AG04450 (cell line): Measurements from ENCODE around the gene VPS26B. TPM values are rescaled to one million over a fixed set of nuclear protein-coding genes. Genes with fewer than 3 reads are reported as not detected.

Experiments used
- CTCF ChIA-PET: fragments of 300-600, 350-600 bp; formaldehyde crosslinking; extraction: SDS; loops from one replicate; lab custom pipeline; 2022; ENCODE audit warnings: antibody characterized with exemption, inconsistent platforms; lab: Charles Lee
- POLR2A ChIA-PET: fragments of 350-600 bp; formaldehyde crosslinking; extraction: SDS; loops from one replicate; lab custom pipeline; 2021; ENCODE audit warnings: antibody characterized with exemption, inconsistent platforms; lab: Yijun Ruan, JAX
- DNase-seq: peaks from one replicate; pipeline ENCODE4 v3.0.0-alpha.2; 2011; ENCODE audit warnings: low read depth, low spot score
- H3K27ac ChIP-seq: one replicate; pipeline ENCODE4 v1.5.1; 2012; ENCODE audit warnings: low read depth, low read length, control low read depth
- H3K27me3 ChIP-seq: one replicate; pipeline ENCODE4 v1.6.0; 2012; ENCODE audit warnings: low read length; ENCODE audit not compliant: control insufficient read depth, insufficient read depth
- H3K4me3 ChIP-seq: 2 replicates; pipeline ENCODE4 v1.5.1; 2011; ENCODE audit warnings: mild to moderate bottlenecking, low read depth, low read length, control low read depth
- H3K9me3 ChIP-seq: 2 replicates; pipeline ENCODE4 v1.5.1; 2012; ENCODE audit warnings: low read length; ENCODE audit not compliant: control insufficient read depth, insufficient read depth
- polyA plus RNA-seq: library from polyadenylated mRNA; depleted of rRNA; stranded (reverse); fragments of >200 nt; gene quantifications from 2 replicates; pipeline ENCODE4 v1.2.3, GENCODE V29; 2011
- TF ChIP-seq, protein P1 (sequence below): IDR thresholded peaks from 2 replicates; pipeline ENCODE4 v1.5.1; 2011; ENCODE audit warnings: low read depth, low read length, control low read depth, inconsistent platforms

The VPS26B gene
- polyA plus RNA-seq, 1 experiment, result 49.9 TPM

GRCh38 chr11:134266841-134267251 lies 42.4 kb downstream of the VPS26B start:
- ChIA-PET CTCF (interaction anchor here (1.3 kb wide), 1 partner anchor 339 kb away, joined by 4 read pairs; no protein-coding TSS in a partner anchor), POLR2A (interaction anchor here (1.2 kb wide), 1 partner anchor 43 kb away, joined by 8 read pairs; the partner anchor contains the start of genes NCAPD3 and VPS26B)
- Histone ChIP-seq H3K27me3 (peaks cover 3% of the 10 kb centered on the region), H3K27ac (no peak overlapping the region), H3K4me3 (no peak overlapping the region), H3K9me3 (no peaks in the 10 kb centered on the region)
- TF ChIP-seq, protein P1, sequence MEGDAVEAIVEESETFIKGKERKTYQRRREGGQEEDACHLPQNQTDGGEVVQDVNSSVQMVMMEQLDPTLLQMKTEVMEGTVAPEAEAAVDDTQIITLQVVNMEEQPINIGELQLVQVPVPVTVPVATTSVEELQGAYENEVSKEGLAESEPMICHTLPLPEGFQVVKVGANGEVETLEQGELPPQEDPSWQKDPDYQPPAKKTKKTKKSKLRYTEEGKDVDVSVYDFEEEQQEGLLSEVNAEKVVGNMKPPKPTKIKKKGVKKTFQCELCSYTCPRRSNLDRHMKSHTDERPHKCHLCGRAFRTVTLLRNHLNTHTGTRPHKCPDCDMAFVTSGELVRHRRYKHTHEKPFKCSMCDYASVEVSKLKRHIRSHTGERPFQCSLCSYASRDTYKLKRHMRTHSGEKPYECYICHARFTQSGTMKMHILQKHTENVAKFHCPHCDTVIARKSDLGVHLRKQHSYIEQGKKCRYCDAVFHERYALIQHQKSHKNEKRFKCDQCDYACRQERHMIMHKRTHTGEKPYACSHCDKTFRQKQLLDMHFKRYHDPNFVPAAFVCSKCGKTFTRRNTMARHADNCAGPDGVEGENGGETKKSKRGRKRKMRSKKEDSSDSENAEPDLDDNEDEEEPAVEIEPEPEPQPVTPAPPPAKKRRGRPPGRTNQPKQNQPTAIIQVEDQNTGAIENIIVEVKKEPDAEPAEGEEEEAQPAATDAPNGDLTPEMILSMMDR, result no peak
- peak; percentile 47 for DNase-seq

- Histone ChIP-seq H3K27ac (no peak overlapping the region), H3K9me3 (no peaks in the 10 kb centered on the region), H3K4me3 (no peak overlapping the region), H3K27me3 (peaks cover 6% of the 10 kb centered on the region)
- POLR2A ChIA-PET, result interaction anchor here (1.2 kb wide), 1 partner anchor 43 kb away, joined by 8 read pairs; the partner anchor contains the start of genes NCAPD3 and VPS26B
- TF ChIP-seq, protein P1, result no peak
- CTCF ChIA-PET, result interaction anchor here (1.3 kb wide), 2 partner anchors 14 to 340 kb away, joined by 3 to 4 read pairs; partner anchors contain the start of genes ACAD8 and THYN1
- no peak for DNase-seq
Measured at GRCh38 chr11:134267461-134267860, 43.0 kb downstream of the VPS26B start.

GRCh38 chr11:134267966-134268365 lies 43.5 kb downstream of the VPS26B start:
- CTCF ChIA-PET, result interaction anchor here (1.3 kb wide), 1 partner anchor 15 kb away, joined by 3 read pairs; the partner anchor contains the start of genes ACAD8 and THYN1
- DNase-seq, result no peak
- Histone ChIP-seq H3K27ac (no peak overlapping the region), H3K27me3 (peaks cover 11% of the 10 kb centered on the region), H3K4me3 (no peak overlapping the region), H3K9me3 (no peaks in the 10 kb centered on the region)
- TF ChIP-seq, protein P1, result no peak
- POLR2A ChIA-PET, result no interaction called here

- TF ChIP-seq, protein P1, result no peak; the same call in 1 of the 2 replicates
- DNase-seq, result no peak
- Histone ChIP-seq H3K4me3 (no peak overlapping the region), H3K9me3 (no peaks in the 10 kb centered on the region), H3K27ac (no peak overlapping the region), H3K27me3 (peaks cover 29% of the 10 kb centered on the region)
- POLR2A ChIA-PET, result no interaction called here
- CTCF ChIA-PET, result no interaction called here
Measured at GRCh38 chr11:134270250-134270714, 45.8 kb downstream of the VPS26B start.

DNA sequence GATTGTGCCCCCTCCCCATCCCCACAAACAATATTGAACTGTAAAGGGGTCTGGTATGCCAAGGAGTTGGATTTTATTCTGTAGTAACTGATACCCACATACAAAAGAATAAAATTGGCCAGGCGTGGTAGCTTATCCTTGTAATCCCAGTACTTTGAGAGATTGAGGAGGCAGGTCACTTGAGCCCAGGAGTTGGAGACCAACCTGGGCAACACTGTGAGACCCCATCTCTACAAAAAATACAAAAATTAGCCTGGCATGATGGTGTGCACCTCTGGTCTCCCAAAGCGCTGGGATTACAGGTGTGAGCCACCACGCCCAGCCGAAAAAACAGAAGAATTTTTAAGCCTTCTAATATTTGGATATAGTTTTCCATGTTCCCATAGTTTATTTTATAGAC lies 47.5 kb downstream of the VPS26B start:
- no peak overlapping the region for H3K4me3 ChIP-seq
- ChIA-PET CTCF (interaction anchor here (1.8 kb wide), 1 partner anchor 11 kb away, joined by 14 read pairs; no protein-coding TSS in a partner anchor), POLR2A (interaction anchor here (0.5 kb wide), 1 partner anchor 107 kb away, joined by 7 read pairs; no protein-coding TSS in a partner anchor)
- no peak overlapping the region for H3K27ac ChIP-seq
- no peaks in the 10 kb centered on the region for H3K9me3 ChIP-seq
- peaks cover 44% of the 10 kb centered on the region for H3K27me3 ChIP-seq
- DNase-seq, result no peak
- TF ChIP-seq, protein P1, result no peak
